Measurements from ENCODE around the gene TMEM259. TPM values are rescaled to one million over a fixed set of nuclear protein-coding genes. Genes with fewer than 3 reads are reported as not detected.

Gene TMEM259
- total and polyA plus RNA-seq, 2 of the 13 experiments (the other 11 are each of a cell fraction or from before 2014, with no cell fraction given) = 64.7 to 164 TPM

DNA sequence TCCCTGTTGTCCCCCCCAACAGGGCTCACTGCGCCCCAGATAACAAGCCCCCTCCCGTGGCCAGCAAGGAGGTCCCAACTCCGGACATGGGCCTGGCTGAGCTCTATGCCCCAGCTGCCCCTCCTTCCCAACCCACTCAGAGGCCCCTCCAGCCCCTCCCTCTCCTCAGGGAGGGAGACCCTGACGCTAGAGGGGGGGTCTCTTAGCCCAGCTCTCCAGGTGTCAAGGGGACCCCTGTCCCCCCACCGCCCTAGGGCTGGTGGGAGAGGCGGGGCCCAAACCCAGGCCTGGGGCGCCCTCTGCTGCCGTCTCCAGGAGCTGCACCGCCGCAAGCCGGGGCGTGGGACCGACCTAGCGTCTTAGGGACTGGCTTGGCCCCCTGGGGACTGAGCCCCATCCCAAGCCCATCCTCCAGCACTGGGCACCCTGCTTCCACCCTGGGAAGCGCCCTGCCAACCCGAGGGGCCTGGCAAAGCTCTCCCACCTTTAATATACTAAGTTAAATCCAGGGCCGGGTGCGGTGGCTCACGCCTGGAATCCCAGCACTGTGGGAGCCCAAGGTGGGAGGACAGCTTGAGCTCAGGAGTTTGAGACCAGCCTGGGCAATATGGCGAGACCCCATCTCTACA lies 19.3 kb downstream of the TMEM259 start (continued):
- TF ChIP-seq ZNF766 (CRISPR knock-in tag; IDR thresholded peaks at IDR 0.05; ENCODE audit: borderline replicate concordance) (no peak), TBP (CRISPR knock-in tag; IDR thresholded peaks at IDR 0.05) (no peak), RELA (CRISPR knock-in tag; IDR thresholded peaks at IDR 0.05) (no peak), ZNF180 (CRISPR knock-in tag; IDR thresholded peaks at IDR 0.05; ENCODE audit: borderline replicate concordance, low read depth) (no peak), TMF1 (CRISPR knock-in tag; IDR thresholded peaks at IDR 0.05; ENCODE audit: low read depth) (no peak), KLF12 (CRISPR knock-in tag; IDR thresholded peaks at IDR 0.05; ENCODE audit: borderline replicate concordance) (no peak), MED1 (CRISPR knock-in tag; IDR thresholded peaks at IDR 0.05) (no peak), ZUFSP (CRISPR knock-in tag; IDR thresholded peaks at IDR 0.05; ENCODE audit: borderline replicate concordance) (no peak), POLR2AphosphoS2 (IDR thresholded peaks at IDR 0.05; ENCODE audit: low read depth, low read length) (no peak), SOX13 (IDR thresholded peaks at IDR 0.05) (no peak), SOX13 (CRISPR knock-in tag; conservative IDR thresholded peaks at IDR 0.05 in 1 of 2, IDR thresholded peaks at IDR 0.05 in 1 of 2) (no peak), E2F1 (CRISPR knock-in tag; IDR thresholded peaks at IDR 0.05) (no peak), ZNF775 (CRISPR knock-in tag; IDR thresholded peaks at IDR 0.05; ENCODE audit: borderline replicate concordance) (no peak), SIX1 (CRISPR knock-in tag; IDR thresholded peaks at IDR 0.05; ENCODE audit: borderline replicate concordance) (no peak), ZNF225 (CRISPR knock-in tag; IDR thresholded peaks at IDR 0.05) (no peak)
- TF ChIP-seq, protein P1, sequence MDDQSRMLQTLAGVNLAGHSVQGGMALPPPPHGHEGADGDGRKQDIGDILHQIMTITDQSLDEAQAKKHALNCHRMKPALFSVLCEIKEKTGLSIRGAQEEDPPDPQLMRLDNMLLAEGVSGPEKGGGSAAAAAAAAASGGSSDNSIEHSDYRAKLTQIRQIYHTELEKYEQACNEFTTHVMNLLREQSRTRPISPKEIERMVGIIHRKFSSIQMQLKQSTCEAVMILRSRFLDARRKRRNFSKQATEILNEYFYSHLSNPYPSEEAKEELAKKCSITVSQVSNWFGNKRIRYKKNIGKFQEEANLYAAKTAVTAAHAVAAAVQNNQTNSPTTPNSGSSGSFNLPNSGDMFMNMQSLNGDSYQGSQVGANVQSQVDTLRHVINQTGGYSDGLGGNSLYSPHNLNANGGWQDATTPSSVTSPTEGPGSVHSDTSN (CRISPR knock-in tag; IDR thresholded peaks at IDR 0.05; ENCODE audit: borderline replicate concordance) = no peak
- TF ChIP-seq, protein P2, sequence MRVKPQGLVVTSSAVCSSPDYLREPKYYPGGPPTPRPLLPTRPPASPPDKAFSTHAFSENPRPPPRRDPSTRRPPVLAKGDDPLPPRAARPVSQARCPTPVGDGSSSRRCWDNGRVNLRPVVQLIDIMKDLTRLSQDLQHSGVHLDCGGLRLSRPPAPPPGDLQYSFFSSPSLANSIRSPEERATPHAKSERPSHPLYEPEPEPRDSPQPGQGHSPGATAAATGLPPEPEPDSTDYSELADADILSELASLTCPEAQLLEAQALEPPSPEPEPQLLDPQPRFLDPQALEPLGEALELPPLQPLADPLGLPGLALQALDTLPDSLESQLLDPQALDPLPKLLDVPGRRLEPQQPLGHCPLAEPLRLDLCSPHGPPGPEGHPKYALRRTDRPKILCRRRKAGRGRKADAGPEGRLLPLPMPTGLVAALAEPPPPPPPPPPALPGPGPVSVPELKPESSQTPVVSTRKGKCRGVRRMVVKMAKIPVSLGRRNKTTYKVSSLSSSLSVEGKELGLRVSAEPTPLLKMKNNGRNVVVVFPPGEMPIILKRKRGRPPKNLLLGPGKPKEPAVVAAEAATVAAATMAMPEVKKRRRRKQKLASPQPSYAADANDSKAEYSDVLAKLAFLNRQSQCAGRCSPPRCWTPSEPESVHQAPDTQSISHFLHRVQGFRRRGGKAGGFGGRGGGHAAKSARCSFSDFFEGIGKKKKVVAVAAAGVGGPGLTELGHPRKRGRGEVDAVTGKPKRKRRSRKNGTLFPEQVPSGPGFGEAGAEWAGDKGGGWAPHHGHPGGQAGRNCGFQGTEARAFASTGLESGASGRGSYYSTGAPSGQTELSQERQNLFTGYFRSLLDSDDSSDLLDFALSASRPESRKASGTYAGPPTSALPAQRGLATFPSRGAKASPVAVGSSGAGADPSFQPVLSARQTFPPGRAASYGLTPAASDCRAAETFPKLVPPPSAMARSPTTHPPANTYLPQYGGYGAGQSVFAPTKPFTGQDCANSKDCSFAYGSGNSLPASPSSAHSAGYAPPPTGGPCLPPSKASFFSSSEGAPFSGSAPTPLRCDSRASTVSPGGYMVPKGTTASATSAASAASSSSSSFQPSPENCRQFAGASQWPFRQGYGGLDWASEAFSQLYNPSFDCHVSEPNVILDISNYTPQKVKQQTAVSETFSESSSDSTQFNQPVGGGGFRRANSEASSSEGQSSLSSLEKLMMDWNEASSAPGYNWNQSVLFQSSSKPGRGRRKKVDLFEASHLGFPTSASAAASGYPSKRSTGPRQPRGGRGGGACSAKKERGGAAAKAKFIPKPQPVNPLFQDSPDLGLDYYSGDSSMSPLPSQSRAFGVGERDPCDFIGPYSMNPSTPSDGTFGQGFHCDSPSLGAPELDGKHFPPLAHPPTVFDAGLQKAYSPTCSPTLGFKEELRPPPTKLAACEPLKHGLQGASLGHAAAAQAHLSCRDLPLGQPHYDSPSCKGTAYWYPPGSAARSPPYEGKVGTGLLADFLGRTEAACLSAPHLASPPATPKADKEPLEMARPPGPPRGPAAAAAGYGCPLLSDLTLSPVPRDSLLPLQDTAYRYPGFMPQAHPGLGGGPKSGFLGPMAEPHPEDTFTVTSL (CRISPR knock-in tag; IDR thresholded peaks at IDR 0.05; ENCODE audit: borderline replicate concordance) = no peak

Data from HepG2 (cell line).